ENCODE results near the gene BORCS6.

- TF ChIP-seq EZH2 (IDR thresholded peaks at IDR 0.05; ENCODE audit: insufficient read depth, poor library complexity, severe bottlenecking), result no peak
- no peak for TF ChIP-seq EZH2phosphoT487 (IDR thresholded peaks at IDR 0.05; ENCODE audit: insufficient read depth, low read depth)
Observed at GRCh38 chr17:8237175-8237574, 47.2 kb upstream of the BORCS6 start.
